ENCODE data around the gene SLC39A11. TPM values are rescaled to one million over a fixed set of nuclear protein-coding genes. Genes with fewer than 3 reads are reported as not detected.

SLC39A11 gene
- total RNA-seq, 1 experiment from 2014 or later, result 64.4 TPM

DNA sequence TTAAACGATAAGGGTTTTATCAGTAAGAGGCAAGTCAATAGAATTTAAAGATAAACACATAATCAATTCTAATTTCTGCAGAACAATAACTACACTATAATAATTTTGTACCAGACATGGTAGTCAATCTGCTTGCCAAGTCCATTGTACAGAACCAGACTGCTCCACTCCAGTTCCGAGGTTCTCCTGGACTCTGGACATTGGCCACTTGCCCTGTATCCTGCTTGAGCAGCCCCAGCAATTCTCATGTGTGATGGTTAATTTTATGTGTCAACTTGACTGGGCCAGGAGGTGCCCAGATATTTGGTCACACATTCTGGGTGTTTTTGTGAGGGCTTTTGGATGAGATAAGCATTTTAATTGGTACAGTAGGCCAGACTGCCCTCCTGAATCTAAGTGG, 384.6 kb downstream of the SLC39A11 start:
- in situ Hi-C loops (cut with HindIII; ENCODE audit: low pct_unique_long_range_greater_than_20kb, low sequenced_read_pairs), result loop anchor here (25.0 kb wide), 1 partner anchor 96 kb away; no protein-coding TSS in a partner anchor
- no peak for DNase-seq (ENCODE audit: low read depth, low spot score)

DNA sequence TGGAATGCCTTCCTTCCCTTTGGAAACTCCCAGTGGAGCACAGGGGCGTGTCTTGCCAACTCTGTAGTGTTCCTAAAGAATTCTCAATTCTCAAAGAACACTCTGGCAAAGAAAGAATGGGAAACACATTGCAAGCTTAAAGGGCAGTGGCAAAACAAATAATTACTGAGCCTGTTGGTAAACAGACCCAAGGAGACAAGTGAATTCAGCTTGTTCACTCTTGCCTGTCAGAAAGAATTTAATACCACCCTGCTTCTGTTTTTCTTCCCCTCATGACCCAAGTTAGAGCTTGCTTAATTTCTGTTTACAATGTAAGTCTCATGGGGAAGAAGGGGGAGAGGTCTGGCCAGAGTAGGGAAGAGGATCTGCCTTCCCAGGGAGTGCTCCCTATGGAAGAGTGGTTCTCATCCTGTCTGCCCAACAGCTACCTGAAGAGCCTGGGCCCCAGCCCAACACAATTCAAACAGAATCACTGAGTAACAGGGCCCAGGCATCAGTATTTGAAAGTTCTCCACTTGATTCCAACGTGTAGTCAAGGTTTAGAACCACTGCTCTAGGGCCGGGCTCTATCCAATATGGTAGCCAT, 386.0 kb downstream of the SLC39A11 start:
- in situ Hi-C loops (cut with HindIII; ENCODE audit: low pct_unique_long_range_greater_than_20kb, low sequenced_read_pairs), result loop anchor here (25.0 kb wide), 1 partner anchor 94 kb away; no protein-coding TSS in a partner anchor
- DNase-seq (ENCODE audit: low read depth, low spot score), result no peak

DNA sequence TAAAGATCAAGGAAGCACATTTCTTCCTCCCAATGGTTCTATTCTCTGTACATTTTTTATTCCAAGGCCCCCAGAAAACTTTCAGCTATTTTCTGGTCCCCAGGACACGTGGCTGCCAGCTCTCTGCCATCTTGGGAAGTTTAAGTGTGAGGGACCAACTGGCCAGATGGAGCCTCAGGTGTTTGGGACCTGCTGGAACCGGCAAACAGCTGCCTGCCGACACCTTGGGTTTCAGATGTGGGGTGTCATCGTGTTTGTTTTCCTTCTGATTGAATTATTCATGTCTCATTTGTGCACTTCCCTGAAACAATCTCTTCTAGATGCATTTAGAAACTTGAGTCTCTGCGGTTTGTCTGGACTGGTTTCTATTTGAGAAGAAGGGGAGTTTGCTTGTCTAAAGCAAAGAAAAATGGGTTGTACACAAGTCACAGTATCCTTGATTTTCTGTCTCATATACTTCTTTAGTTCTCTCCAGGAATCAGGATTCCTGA, 386.5 kb downstream of the SLC39A11 start:
- in situ Hi-C loops (cut with HindIII; ENCODE audit: low pct_unique_long_range_greater_than_20kb, low sequenced_read_pairs), result loop anchor here (25.0 kb wide), 1 partner anchor 94 kb away; no protein-coding TSS in a partner anchor
- DNase-seq (ENCODE audit: low read depth, low spot score), result no peak

DNA sequence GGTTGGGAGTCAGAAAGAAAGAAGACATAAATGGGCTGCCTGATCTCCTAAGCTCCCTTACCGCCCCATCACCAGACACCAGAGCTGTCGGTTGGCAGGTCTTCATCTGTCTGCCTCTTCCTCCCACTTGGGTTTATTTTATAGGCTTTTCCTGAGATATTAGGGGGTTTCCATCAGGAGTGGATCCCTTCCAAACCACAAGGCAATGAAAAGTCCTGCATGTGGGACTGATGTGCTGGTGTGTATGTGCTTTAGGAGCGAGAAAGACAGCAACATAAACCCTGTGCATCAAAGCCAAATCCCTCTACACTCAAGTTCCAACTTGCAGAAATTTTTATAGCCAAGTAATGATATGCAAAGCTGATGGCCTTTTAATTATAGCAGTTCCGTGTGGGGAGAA, 389.5 kb downstream of the SLC39A11 start:
- in situ Hi-C loops (cut with HindIII; ENCODE audit: low pct_unique_long_range_greater_than_20kb, low sequenced_read_pairs), result loop anchor here (25.0 kb wide), 1 partner anchor 91 kb away; no protein-coding TSS in a partner anchor
- DNase-seq (ENCODE audit: low read depth, low spot score), result no peak

DNA sequence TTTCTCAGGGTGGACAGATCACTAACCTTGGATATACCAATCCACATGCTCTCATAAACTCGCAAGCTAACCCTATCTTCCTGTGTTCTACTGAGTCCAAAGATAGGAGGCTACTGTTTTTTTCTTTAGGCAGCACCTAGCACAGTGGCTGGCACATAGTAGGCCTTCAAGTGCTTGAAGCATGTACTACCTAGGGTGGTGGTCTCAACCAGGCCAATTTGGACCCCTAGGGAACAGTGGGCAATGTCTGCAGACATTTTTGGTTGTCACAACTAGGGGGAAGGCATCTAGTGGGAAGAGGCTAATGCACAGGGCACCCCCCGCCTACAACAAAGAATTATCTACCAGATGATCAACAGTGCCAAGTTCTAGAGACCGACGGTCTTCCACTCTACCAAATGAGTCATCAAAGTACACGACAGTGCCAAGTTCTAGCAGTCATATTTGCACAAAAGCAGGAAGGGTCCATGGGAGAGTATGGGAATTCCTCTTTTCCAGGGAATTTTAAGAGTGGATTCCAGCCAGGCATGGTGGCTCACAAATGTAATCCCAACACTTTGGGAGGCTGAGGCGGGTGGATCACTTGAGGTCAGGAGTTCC, 390.3 kb downstream of the SLC39A11 start:
- in situ Hi-C loops (cut with HindIII; ENCODE audit: low pct_unique_long_range_greater_than_20kb, low sequenced_read_pairs), result loop anchor here (25.0 kb wide), 1 partner anchor 90 kb away; no protein-coding TSS in a partner anchor
- DNase-seq (ENCODE audit: low read depth, low spot score), result peak; percentile 30

DNA sequence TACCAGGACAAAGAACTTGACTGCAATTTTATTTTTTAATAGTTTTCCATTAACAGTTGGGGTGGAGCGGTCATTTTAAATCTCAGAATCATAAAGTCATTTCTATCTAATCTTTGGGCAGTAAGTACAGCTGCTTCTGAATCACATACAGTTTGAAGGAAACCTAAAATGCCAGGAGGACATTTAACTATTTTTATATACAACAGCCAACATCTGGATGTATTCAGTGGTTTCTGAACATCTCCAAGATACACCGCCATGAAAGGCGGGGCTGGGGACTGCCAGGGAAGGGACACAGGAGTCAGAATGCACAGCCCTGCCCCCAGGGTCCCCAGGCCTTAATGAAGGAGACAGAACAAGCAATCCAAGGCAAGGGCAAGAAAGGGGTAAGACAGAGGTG, 392.3 kb downstream of the SLC39A11 start:
- DNase-seq (ENCODE audit: low read depth, low spot score), result no peak
- in situ Hi-C loops (cut with HindIII; ENCODE audit: low pct_unique_long_range_greater_than_20kb, low sequenced_read_pairs), result loop anchor here (25.0 kb wide), 1 partner anchor 88 kb away; no protein-coding TSS in a partner anchor

DNA sequence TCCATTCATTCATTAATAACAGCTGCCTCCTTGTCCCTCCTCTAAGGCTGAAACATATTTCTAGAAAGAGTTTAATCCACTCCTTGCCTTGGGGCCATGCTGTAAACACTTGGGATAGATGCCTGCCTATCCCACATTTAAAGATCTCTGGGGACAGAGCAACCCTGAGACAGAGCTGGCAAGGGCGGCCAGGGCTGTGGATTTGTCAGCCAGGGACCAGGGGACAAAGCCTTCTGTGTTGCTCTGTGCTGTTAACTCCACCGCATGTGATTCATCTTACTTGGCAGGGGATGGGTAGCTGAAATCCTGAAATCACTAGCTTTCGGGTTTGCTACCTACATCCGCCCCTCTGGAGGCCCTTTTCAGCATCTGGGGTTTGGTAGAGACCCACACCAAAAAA, 392.9 kb downstream of the SLC39A11 start:
- peak; percentile 100 for DNase-seq (ENCODE audit: low read depth, low spot score)

DNA sequence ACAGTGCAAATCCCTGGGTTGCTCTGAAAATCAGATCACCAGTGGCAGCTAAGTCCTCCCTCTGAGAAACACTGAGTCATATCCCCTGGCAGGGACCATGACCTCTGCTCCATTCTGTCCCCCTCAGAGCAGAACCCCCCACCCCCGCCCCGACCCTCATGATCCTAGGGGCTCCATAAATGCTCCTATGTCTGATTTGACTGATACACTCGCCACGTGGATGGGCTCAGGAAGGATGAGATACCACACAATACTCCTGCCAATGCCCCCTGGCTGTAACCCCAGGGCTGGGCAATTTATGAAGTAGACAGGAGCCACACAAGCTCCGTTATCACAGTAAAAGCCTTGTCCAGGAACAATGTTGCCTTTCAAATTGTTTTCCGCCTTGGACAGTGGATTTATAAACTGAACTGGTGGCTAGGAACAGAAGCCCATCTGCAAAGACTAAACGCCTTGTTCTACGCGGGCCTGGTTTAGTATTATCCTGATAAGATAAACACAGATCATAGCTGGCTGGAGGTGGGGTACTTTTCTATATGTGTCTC, 394.8 kb downstream of the SLC39A11 start:
- peak; percentile 100 for DNase-seq (ENCODE audit: low read depth, low spot score)
- in situ Hi-C loops (cut with HindIII; ENCODE audit: low pct_unique_long_range_greater_than_20kb, low sequenced_read_pairs), result no loop called here

More for the DNA sequence above, 392.9 kb downstream of the SLC39A11 start:
- in situ Hi-C loops (cut with HindIII; ENCODE audit: low pct_unique_long_range_greater_than_20kb, low sequenced_read_pairs), result no loop called here

DNA sequence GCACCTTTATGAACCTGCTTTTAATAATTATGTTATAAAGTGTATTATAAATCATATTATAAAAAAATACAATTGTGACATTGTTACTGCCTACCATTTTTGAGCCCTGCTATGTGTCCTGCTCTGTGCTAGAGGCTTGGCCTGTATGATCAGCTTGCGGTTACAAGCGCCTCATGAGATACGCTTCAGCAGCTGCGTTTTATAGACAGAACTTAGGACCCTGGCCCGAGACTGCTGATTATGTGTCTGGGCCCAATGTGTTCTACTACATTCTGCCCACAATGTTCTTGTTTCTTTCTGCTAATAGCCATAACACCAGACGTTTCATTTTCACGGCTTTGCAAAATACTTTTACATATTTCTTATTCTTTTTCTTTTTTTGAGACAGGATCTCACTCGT, 395.8 kb downstream of the SLC39A11 start:
- DNase-seq (ENCODE audit: low read depth, low spot score), result no peak
- in situ Hi-C loops (cut with HindIII; ENCODE audit: low pct_unique_long_range_greater_than_20kb, low sequenced_read_pairs), result no loop called here

DNA sequence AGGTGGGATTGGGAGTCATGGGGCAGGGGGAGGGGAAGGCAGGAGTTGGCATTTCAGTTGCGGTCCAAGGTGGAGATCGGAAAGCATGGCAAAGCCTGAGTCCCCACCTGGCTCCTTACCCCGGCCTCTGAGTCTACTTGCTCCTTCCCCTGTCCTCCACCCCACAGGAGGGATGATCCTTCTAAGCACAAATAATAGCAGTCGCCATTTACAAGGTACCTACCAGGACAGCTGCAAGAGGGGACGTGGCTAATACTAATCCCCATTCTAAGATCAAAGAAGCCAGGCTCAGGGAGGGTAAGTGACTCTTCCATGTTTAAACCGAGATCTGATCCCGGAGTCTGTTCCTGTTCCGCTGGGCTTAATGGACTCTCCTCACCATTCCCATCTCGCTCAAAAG, 396.3 kb downstream of the SLC39A11 start:
- in situ Hi-C loops (cut with HindIII; ENCODE audit: low pct_unique_long_range_greater_than_20kb, low sequenced_read_pairs), result no loop called here
- no peak for DNase-seq (ENCODE audit: low read depth, low spot score)

DNA sequence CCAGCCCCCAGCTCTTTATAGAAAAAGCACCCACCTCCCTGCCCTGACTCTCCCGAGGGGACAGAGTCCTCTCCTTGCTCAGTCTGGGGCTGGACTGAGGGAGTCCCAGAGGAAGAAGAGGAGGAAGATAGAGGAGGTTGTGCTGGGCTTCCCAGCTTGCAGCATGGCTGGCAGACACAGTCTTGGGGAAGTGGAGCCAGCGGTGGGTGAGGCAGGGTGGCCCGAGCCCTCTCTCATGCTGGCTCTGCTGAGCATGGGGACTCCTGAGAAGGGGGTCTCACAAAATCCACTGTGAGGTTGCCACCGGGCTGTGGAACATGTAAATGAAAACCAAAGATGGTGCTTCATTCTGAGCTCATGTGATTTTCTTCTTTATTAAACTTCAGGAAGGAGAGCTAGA, 398.5 kb downstream of the SLC39A11 start:
- in situ Hi-C loops (cut with HindIII; ENCODE audit: low pct_unique_long_range_greater_than_20kb, low sequenced_read_pairs), result no loop called here
- DNase-seq (ENCODE audit: low read depth, low spot score), result no peak

DNA sequence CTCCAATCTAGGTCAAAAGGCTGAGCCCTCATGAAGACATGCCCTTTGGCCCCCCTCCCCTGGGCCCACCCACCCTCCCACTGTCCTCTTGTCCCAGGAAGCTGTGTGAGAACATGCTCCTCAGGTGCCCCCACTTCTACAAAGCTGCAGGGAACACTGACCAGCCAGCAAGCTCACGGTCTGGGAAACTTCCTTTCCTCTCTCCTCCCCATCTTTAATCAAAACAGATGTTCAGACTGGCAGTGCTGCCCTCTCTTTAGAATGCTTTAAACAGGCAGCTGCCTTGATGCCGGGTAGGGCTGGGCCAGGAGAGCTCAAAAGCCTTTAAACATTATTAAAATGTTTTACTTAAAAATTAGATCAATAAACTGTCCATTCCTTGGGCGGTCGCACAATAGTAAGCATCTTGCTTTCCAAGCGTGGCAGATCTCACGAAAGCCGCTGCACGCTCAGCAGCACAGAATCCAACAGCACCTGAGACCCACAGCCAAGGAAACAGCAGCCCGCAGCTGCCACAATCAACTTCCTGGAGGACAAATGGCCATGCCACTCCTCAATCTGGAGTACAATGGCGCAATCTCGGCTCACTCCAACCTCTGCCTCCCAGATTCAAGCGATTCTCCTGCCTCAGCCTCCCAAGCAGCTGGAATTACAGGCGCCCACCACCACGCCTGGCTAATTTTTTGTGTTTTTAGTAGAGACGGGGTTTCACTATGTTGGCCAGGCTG, 399.2 kb downstream of the SLC39A11 start:
- DNase-seq (ENCODE audit: low read depth, low spot score), result no peak
- in situ Hi-C loops (cut with HindIII; ENCODE audit: low pct_unique_long_range_greater_than_20kb, low sequenced_read_pairs), result no loop called here

DNA sequence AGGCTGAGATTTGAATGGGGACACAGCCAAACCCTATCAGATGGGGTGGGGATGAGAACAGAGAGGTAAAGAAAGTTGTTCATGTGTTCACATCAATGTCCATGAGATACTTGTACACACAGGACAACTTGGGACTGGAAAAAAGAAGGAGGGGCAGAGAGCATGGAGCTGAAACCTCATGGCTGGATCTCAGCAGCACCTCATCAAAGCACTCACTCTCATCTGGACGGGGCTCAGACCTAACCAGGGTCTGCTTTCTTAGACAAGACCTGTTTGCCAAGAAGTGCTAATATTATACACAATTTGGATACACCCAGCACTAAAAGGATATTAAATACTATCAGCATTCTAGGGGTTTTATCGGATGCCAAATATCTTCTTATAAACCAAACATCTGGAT, 399.8 kb downstream of the SLC39A11 start:
- in situ Hi-C loops (cut with HindIII; ENCODE audit: low pct_unique_long_range_greater_than_20kb, low sequenced_read_pairs), result no loop called here
- no peak for DNase-seq (ENCODE audit: low read depth, low spot score)

DNA sequence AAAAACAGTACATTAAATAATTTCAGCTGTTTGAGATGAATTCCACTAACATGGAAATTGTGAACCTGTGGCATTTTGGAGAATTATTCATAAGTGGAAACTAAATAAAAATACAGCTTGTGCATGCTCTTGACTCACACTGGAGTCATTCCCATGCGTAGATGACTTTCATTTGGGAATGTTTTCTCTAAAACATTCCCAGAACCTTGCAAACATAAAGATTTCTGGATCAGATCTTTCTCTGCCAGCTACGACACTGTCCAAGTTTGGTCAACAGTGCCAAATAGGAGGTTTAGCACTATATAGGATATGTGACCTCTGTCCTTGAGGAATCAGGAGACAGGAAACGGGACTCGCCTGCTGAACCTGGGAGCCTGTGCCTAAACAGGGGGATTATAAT, 400.9 kb downstream of the SLC39A11 start:
- DNase-seq (ENCODE audit: low read depth, low spot score), result no peak
- in situ Hi-C loops (cut with HindIII; ENCODE audit: low pct_unique_long_range_greater_than_20kb, low sequenced_read_pairs), result no loop called here

DNA sequence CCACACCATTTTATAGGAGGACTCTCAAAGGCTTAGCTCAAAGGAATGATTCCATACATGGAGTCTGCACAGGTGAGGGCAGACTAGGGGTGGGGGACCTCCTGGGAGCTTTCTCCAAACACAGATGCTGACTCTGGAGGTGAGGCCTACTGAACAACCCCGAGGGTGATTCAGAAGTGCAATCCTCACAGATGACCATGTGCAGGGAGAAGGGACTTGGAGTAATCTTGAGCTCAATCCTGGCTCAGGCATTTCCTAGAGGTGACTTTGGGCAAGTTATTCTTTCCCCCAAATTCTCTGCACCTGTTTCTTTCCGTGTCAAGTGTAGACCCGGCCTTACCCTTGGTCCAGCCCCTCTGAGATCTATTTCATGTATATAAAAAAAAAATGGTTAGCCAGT, 401.5 kb downstream of the SLC39A11 start:
- in situ Hi-C loops (cut with HindIII; ENCODE audit: low pct_unique_long_range_greater_than_20kb, low sequenced_read_pairs), result no loop called here
- DNase-seq (ENCODE audit: low read depth, low spot score), result no peak

DNA sequence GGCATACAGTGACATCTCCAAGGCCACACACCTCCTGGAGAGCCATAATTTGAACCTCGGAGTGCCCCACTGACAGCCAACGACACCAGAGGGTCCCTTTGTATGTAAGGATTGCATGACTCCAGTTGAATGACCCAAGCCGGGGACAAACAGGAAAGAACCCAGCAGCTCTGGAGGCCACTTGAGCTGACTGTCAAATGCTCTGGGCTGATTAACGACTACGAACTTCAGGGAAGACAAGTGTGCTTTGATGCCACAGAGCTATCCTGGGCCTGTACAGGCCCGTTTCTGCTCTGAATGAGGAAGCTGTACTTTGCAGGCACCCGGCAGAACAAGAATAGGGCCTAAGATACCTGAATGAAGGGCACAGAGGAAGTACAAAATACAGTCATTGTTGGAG, 404.6 kb downstream of the SLC39A11 start:
- in situ Hi-C loops (cut with HindIII; ENCODE audit: low pct_unique_long_range_greater_than_20kb, low sequenced_read_pairs), result no loop called here
- DNase-seq (ENCODE audit: low read depth, low spot score), result peak; percentile 53

DNA sequence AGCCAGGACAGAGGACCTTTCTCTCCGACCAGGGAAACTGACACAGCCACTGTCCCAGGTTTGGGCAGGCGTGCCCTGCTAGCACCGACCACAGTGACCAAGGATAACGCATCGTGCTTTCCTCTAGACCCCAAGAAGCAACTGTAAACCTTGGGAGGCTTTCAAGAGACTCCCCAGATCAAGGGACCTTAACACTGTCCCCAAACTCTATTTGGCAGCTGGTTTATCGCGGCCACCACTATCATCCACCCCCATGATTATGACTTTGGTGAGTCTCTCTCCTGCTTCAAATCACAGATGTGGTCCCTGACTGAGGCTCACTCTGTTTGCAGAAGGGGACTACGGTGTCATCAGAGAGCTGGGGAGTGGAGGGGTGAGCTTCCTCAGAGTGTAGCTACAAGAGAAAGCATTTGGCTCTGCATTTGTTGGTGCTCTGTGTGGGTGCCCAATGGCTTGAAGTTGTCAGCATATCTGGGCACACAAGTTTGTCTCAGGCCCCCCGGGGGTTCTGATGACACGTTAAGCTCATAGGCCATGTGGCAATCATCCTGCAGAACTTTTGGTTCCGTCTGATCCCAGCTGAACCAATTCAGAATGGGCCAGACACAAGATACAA, 408.0 kb downstream of the SLC39A11 start:
- DNase-seq (ENCODE audit: low read depth, low spot score), result no peak
- in situ Hi-C loops (cut with HindIII; ENCODE audit: low pct_unique_long_range_greater_than_20kb, low sequenced_read_pairs), result no loop called here

Data from SK-MEL-5 (cell line).